GM10266 (cell line): ENCODE data around the gene KSR2.

Experiments used
- DNase-seq: peaks from one replicate; pipeline ENCODE4 v3.0.0; 2012; ENCODE audit errors: extremely low spot score
- CTCF ChIP-seq: IDR thresholded peaks from 2 replicates; pipeline ENCODE4 v1.5.1; 2012; ENCODE audit warnings: mild to moderate bottlenecking, low read depth; ENCODE audit not compliant: control insufficient read depth, insufficient read depth; ENCODE audit errors: missing control alignments

Gene KSR2

DNA sequence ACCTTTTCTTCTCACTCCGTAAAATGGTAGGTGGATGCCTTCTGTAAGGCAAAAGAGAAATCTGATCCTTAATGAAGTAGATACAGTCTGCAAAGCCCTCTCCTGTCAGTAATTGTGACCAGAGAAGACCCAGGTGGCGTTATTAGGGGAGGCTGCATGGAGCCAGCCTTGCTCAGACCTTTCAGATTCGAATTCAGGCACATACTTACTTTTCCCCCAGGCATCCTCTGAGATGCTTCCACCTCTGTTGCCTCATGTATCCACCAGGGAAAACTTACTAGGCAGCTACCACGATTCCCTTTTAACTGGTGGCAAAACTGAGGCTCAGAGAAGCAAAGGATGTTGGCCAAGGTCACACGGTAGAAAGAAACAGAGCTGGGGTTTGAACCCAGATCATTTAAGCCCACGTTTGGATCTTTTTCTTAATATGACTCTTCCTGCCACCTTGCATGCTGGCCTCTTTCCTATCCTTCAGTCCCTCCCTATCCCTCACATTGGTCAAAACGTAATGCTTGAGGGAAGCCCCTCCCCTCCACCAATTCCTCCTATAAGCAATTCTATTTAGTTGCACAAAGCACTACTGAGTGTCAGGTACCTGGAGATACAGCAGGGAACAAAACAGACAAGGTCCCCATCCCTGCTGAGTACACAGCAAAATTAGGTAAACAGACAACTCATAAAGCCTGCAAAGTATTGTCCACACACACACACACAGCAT lies 179.4 kb downstream of the KSR2 start:
- no peak for TF ChIP-seq CTCF
- no peak for DNase-seq

GRCh38 chr12:117778656-117779055 lies 190.1 kb downstream of the KSR2 start:
- no peak for TF ChIP-seq CTCF
- no peak for DNase-seq

DNA sequence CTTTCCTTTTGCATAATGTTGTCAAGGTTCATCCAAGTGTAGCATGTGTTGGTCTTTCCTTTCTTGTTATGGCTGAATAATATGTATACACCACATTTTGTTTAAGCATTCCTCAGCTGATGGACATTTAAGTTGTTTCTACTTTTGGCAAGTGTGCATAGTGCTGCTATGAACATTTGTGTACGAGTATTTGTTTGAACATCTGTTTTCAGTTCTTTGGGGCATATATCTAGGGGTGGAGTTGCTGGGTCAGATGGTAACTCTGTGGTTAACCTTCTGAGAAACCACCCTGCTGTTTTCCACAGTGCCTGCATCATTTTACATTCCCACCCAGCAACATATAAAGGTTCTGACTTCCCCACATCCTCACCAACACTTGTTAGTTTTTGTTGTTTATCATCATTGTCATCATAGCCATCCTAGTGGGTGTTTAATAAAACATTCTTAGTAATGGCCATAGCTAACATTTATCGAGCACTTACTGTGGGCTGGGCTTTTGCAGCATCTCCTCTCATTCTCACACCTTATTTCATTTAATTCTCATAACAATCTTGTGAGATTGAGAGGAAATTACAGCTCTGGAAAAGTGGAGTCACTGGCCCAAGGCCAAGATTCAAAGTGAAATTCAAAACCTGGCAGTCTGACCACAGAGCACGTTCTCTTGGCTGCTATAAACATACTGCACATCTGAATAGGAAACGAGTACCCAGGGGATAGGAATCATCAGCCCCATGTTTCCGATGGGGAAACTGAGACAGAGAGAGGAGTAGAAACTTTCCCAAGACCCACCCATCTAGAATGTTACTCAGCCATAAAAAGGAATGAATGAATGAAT lies 193.6 kb downstream of the KSR2 start:
- no peak for TF ChIP-seq CTCF
- DNase-seq = no peak

- TF ChIP-seq CTCF = no peak
- DNase-seq = no peak
Observed at GRCh38 chr12:117768860-117769259, 199.9 kb downstream of the KSR2 start.

GRCh38 chr12:117766008-117766407 lies 202.8 kb downstream of the KSR2 start:
- no peak for DNase-seq
- no peak for TF ChIP-seq CTCF

GRCh38 chr12:117762143-117762542 lies 206.6 kb downstream of the KSR2 start:
- no peak for DNase-seq
- TF ChIP-seq CTCF = no peak
